ENCODE results near the gene RFPL2. TPM values are rescaled to one million over a fixed set of nuclear protein-coding genes. Genes with fewer than 3 reads are reported as not detected.

RFPL2 gene
- total RNA-seq, 2 donors from 2014 or later: not detected

- Histone ChIP-seq H3K27ac (no peak overlapping the region), H3K36me3 (no peaks in the 10 kb centered on the region), H3K9ac (ENCODE audit: low read depth in 2 of 2, low read length in 2 of 2) (no peak overlapping the region), H3K27me3 (peaks cover 15% of the 10 kb centered on the region), H3K9me3 (no peaks in the 10 kb centered on the region), H3K4me3 (no peak overlapping the region), H3K4me1 (peaks cover 4% of the 10 kb centered on the region)
- TF ChIP-seq CTCF (IDR thresholded peaks at IDR 0.05): peak; percentile 54
- peak; percentile 51 for DNase-seq
- intact Hi-C loops (cut with DNase I): no loop called here
Measured at GRCh38 chr22:32206774-32207758, 2.2 kb upstream of the RFPL2 start.

- H3K9me3 ChIP-seq: no peaks in the 10 kb centered on the region
- peaks cover 15% of the 10 kb centered on the region for H3K27me3 ChIP-seq
- H3K4me1 ChIP-seq: peaks cover 4% of the 10 kb centered on the region
- no peak overlapping the region for H3K27ac ChIP-seq
- TF ChIP-seq CTCF (IDR thresholded peaks at IDR 0.05): no peak
- no peak for DNase-seq
- no peak overlapping the region for H3K4me3 ChIP-seq
- H3K9ac ChIP-seq (ENCODE audit: low read depth in 2 of 2, low read length in 2 of 2): no peak overlapping the region
- intact Hi-C loops (cut with DNase I): no loop called here
- H3K36me3 ChIP-seq: no peaks in the 10 kb centered on the region
Measured at GRCh38 chr22:32205974-32206773, 1.3 kb upstream of the RFPL2 start.

- intact Hi-C loops (cut with DNase I): no loop called here
- Histone ChIP-seq H3K27ac (no peak overlapping the region), H3K36me3 (no peaks in the 10 kb centered on the region), H3K4me1 (peaks cover 4% of the 10 kb centered on the region), H3K9me3 (no peaks in the 10 kb centered on the region), H3K27me3 (peaks cover 15% of the 10 kb centered on the region), H3K4me3 (no peak overlapping the region), H3K9ac (ENCODE audit: low read depth in 2 of 2, low read length in 2 of 2) (no peak overlapping the region)
- TF ChIP-seq CTCF (IDR thresholded peaks at IDR 0.05): no peak
- no peak for DNase-seq
Measured at GRCh38 chr22:32204040-32204855, 625 bp downstream of the RFPL2 start.

- DNase-seq: no peak
- H3K9me3 ChIP-seq: no peaks in the 10 kb centered on the region
- H3K9ac ChIP-seq (ENCODE audit: low read depth in 2 of 2, low read length in 2 of 2): no peak overlapping the region
- peak overlapping the region; percentile 24 for H3K4me3 ChIP-seq
- no peaks in the 10 kb centered on the region for H3K36me3 ChIP-seq
- intact Hi-C loops (cut with DNase I): no loop called here
- no peak overlapping the region for H3K27ac ChIP-seq
- H3K27me3 ChIP-seq: peaks cover 15% of the 10 kb centered on the region
- TF ChIP-seq CTCF (IDR thresholded peaks at IDR 0.05): no peak
- peaks cover 4% of the 10 kb centered on the region for H3K4me1 ChIP-seq
Measured at GRCh38 chr22:32203181-32204039, 1.5 kb downstream of the RFPL2 start.

Data from colonic mucosa (tissue), 4 donors.